Measurements from ENCODE around the gene ADGRF3. TPM values are rescaled to one million over a fixed set of nuclear protein-coding genes. Genes with fewer than 3 reads are reported as not detected.
"Not testable (repeated sequence)": the region's sequence is repeated elsewhere in the genome, so short reads cannot be mapped to it uniquely, and the experiment has no call there.

ADGRF3 gene
- 0.84 TPM in 1 of 2 replicates, not detected in the other for total RNA-seq

GRCh38 chr2:26346454-26347053 lies at the start of gene ADGRF3:
Gene ADGRF3 (minus strand): TSS chr2:26346789. CDS start chr2:26346234, 555 bp downstream.
- peak; percentile 55 for DNase-seq

- DNase-seq = no peak
Observed at GRCh38 chr2:26395394-26395793, 48.8 kb upstream of the ADGRF3 start.

- DNase-seq = no peak
Observed at GRCh38 chr2:26394694-26395093, 48.1 kb upstream of the ADGRF3 start.

GRCh38 chr2:26387189-26387588 lies 40.6 kb upstream of the ADGRF3 start:
- no peak for DNase-seq

GRCh38 chr2:26384597-26384996 lies 38.0 kb upstream of the ADGRF3 start:
- DNase-seq = no peak

GRCh38 chr2:26384183-26384582 lies 37.6 kb upstream of the ADGRF3 start:
- no peak for DNase-seq

GRCh38 chr2:26382564-26382963 lies 36.0 kb upstream of the ADGRF3 start:
- no peak for DNase-seq

- DNase-seq = no peak
Observed at GRCh38 chr2:26380281-26380680, 33.7 kb upstream of the ADGRF3 start.

- no peak for DNase-seq
Observed at GRCh38 chr2:26376799-26377198, 30.2 kb upstream of the ADGRF3 start.

- not testable (repeated sequence) for DNase-seq
Observed at GRCh38 chr2:26370909-26371308, 24.3 kb upstream of the ADGRF3 start.

GRCh38 chr2:26369664-26370063 lies 23.1 kb upstream of the ADGRF3 start:
- DNase-seq = not testable (repeated sequence)

- no peak for DNase-seq
Observed at GRCh38 chr2:26366957-26367356, 20.4 kb upstream of the ADGRF3 start.

- DNase-seq = no peak
Observed at GRCh38 chr2:26364669-26365068, 18.1 kb upstream of the ADGRF3 start.

- no peak for DNase-seq
Observed at GRCh38 chr2:26363958-26364357, 17.4 kb upstream of the ADGRF3 start.

GRCh38 chr2:26363323-26363722 lies 16.7 kb upstream of the ADGRF3 start:
- DNase-seq = peak; percentile 12

- no peak for DNase-seq
Observed at GRCh38 chr2:26359886-26360473, 13.4 kb upstream of the ADGRF3 start.

- DNase-seq = no peak
Observed at GRCh38 chr2:26356771-26357170, 10.2 kb upstream of the ADGRF3 start.

- DNase-seq = no peak
Observed at GRCh38 chr2:26356111-26356510, 9.5 kb upstream of the ADGRF3 start.

- DNase-seq = peak; percentile 21
Observed at GRCh38 chr2:26355038-26355995, 8.7 kb upstream of the ADGRF3 start.

- DNase-seq = not testable (repeated sequence)
Observed at GRCh38 chr2:26354469-26354868, 7.9 kb upstream of the ADGRF3 start.

- DNase-seq = peak; percentile 10
Observed at GRCh38 chr2:26352892-26353291, 6.3 kb upstream of the ADGRF3 start.

- DNase-seq = no peak
Observed at GRCh38 chr2:26351375-26352090, 4.9 kb upstream of the ADGRF3 start.

GRCh38 chr2:26349690-26350089 lies 3.1 kb upstream of the ADGRF3 start:
- no peak for DNase-seq

All from dermis blood vessel endothelial cell (primary cell).